HG03439 (cell line): ENCODE measurements around the gene KCNG3.
"Not testable (repeated sequence)": the region's sequence is repeated elsewhere in the genome, so short reads cannot be mapped to it uniquely, and the experiment has no call there.

ENCODE experiments used
- ATAC-seq: cut with Tn5 transposase; IDR thresholded peaks from one replicate; pipeline ENCODE4 v1.9.1; 2021; ENCODE audit warnings: mild to moderate bottlenecking, moderate library complexity; ENCODE audit not compliant: unreplicated experiment

Gene KCNG3

DNA sequence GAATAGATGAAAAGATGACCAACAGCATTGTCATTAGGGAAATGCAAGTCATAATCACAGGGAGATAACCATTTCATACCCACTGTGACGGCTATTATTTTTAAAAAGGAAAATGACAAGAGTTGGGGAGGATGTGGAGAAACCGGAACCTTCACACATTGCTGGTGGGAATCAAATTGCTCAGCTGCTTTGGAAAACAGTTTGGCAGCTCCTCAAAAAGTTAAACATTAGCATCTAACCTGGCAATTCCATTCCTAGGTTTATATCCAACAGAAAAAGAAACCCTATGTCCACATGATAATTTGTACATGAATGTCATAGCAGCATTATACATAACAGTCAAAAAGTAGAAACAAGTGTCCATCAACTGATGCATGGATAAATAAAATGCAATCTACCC, 58.2 kb downstream of the KCNG3 start:
- no peak for ATAC-seq

DNA sequence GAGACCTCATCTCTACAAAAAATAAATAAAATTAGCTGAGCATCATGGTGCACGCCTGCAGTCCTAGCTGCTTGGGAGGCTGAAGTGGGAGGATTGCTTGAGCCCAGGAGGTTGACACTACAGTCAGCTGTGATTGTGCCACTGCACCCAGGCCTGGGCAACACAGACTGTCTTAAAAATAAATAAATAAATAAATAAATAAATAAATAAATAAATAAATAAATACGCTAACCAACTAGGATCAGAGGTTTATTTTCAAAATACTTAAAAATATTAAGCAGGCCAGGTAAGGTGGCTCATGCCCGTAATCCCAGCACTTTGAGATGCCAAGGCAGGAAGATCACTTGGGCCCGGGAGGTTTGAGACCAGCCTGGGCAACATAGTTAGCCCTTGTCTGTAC, 63.6 kb downstream of the KCNG3 start:
- no peak for ATAC-seq

DNA sequence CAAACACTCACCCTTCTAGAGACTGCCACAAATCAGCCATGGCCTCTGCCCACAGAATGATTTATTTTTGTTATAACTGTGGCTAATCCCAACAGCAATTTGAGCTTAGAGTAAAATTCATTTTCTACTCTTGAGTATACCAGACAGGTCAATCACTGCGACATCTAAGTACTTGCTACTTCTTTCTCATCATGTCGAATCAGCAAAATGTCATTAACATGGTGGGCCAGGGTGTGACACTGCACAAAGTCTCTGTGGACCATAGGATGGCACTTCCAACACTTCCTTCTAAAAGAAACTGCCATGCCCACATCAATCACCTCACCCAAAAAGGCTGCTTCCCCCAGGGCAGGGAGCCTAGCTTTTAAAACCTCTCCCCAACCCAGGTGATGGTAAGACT, 64.4 kb downstream of the KCNG3 start:
- no peak for ATAC-seq

DNA sequence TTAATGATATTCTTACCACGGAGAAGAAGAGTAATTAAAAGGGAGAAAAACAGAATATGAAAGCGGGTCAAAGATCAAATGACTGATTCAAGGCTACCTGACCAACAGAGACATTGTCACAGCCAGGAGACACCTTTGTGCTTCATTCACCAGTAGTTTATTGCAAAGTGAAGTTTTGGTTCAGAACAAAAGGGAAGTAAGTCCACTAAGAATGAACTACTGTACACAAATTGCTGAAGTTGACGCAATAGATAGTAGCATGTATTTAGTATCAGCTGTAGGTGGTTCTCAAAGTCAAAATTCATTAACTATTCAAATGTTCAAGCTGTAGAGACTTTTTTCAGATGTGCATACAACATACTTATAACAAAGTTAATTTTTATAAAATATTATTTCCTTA, 68.1 kb downstream of the KCNG3 start:
- no peak for ATAC-seq

DNA sequence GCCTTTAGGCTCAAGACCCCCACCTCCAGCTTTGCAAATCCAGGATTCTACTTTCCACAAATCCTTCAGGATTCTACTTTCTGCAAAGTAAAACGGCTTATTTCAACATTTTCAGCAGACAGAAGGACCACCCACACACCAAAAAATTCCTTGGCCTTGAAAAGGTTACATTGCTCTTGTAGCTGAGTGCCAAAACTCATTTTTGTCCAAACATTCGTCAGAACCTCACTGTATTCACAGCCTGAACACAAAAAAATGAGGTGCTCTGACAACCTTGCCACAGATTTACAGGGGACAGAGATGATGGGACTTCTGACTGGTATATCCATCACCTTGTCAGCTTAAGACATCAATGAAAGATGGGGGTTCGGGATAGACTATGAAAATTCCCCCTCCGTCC, 69.7 kb downstream of the KCNG3 start:
- no peak for ATAC-seq

DNA sequence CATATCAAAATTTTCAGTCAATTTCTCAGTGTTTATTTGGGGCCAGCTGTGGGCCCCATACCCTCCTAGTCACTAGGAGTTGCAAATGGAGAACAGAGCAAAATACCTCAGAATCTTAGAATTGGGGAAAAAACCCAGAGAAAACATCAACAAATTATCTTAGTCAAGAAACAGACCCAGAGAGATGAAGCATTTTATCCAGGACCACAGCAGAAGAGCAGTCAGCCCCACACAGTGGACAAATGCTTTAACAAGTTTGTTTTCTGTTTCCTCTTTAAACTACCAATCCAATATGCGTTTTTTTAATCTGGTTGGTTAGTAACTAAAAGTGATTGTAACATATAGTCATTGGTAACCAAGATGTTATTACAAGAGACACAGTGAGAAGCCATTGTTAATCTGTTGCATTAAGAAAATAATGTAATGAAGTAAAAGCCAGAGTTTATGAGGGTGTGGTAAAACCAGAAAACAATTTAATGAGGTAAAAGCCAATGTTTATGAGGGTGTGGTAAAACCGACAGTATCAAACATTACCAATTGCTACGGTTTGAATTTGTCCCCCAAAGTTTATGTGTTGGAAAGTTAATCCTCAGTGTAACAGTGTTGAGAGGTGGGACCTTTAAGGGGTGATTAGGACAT, 72.1 kb downstream of the KCNG3 start:
- ATAC-seq = no peak

DNA sequence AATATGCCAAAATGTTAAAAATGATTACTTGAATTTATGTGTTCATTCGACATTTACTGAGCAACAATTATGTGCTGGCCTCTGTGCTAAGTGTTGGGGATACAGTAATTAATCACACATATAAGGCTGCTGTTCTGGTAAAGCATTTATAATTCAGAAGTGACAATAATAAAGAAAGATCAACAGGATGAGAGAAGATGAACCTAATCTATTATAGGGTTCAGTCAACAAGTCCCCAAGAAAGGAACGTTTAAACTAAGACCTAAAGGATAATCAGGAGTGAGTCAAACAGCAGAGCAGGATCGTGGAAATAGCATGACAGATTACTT, 72.7 kb downstream of the KCNG3 start:
- ATAC-seq = no peak

DNA sequence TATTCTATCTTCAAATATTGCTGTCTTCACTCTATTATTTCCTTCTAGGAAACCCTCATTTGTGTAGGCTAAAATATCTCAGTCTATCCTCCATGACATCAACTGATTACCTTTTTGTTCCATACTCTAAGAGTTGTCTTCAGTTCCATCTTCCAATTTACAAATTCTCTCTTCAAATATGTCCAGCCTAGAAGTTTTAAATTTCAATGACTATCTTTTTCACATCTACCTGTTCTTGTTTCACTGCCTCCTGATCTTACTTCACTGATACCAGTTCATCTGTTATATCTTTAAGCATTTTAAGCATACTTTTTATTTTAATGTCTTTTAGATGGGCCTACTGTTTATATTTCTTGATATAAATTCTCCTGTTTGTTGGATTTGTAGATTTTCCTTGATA, 79.1 kb downstream of the KCNG3 start:
- ATAC-seq = no peak

DNA sequence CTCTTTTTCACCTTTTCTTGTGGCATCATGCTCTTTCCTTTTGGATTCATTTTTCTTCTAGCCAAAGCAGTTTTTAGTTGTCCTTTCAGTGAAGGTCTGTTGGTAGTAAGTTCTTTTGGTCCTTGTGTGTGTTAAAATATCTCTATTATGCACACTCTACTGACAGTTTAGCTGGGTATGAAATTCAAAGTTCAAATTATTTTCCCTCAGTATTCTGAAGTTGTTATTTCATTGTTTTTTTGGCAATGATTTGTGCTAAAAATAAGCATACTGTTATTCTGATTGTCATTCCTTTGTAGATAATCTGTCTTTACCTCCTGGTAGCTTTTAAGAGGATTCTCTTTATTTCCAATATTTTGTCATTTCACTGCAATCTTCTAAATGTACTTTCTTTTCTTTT, 79.6 kb downstream of the KCNG3 start:
- ATAC-seq = no peak

DNA sequence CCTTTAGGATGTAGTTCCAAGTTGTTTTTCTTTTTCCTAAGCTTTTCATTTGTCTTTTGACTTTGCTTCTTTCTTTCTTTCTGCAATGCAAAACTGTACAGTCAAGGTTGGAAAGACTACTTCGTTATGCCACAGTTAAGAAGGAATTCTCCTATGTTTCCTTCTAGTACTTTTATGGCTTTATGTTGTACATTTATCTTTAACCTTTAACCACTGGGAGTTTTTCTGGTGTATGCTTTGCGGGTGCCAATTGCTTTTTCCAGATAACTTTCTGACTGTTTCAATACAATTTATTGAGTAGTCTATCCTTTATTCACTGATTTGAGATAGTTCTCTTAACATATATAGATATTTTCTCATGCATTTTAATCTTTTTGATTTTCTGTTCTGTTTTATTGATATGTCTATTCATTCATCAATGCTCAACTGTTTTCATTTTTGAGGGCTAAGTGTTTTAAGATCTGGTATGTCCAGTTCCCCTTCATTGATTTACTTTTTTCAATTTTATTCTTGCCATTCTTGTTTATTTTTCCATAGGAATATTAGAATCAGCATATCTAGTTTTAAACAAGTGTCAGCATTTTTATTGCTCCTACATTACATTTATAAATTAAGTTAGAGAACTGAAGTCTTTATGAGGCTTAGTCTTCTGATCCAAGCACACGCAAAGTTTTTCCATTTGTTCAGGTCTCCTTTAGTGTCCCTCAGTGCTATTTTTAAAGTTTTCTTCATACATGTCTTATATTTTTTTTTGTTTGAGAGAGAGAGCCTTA, 82.9 kb downstream of the KCNG3 start:
- no peak for ATAC-seq

DNA sequence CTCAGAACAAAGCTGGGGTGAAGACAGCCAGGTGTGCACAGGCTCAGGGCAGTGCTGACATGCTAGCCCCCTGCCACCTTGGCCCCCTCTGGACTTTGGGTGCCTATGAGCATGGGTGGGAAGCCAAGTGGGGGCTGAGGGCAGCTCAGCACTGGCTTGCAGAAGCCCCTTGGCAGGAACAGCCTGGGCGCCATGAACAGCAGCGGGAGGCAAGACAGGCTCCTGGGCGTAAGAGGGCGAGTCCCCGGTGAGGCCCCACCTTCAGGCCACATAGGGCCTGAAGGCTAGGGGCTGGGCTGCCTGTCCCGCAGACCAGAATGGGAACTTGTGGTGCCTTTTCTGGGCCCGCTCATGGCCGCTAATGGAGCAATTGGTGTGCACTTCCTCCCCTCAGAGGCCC, 85.8 kb downstream of the KCNG3 start:
- no peak for ATAC-seq

DNA sequence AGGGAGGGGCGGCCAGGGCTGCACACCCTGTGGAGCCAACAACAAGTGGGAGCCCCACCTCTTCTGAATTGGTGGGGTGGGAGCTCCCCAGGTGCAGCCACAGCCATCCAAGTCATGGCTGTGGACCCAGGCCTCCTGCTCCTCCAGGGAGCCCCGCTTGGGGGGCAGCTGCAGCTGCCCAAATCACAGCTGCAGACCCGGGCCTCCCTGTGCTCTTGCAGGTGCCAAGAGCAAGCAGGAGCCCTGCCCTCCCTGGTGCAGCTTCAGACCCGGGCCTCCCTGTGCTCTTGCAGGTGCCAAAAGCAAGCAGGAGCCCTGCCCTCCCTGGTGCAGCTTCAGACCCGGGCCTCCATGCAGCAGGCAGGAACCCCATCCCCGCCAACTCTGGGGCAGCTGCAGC, 86.3 kb downstream of the KCNG3 start:
- no peak for ATAC-seq

DNA sequence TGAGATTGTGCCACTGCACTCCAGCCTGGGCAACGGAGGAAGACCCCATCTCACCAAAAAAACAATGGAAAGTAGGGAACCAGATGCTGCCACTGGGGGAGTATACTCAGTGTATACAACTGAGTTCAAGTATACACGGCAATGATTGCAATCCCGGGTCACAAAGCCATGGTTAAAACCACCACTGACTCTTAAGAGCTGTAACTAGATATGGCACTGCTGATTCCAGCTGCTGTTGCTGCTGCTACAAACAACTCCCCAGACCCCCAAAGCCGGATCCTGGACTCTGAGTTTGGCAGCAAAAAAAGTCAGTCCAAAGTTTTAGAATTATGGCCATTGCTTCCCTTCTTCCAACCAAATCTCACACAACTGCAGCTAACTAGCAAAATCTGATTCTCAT, 89.1 kb downstream of the KCNG3 start:
- ATAC-seq = no peak

DNA sequence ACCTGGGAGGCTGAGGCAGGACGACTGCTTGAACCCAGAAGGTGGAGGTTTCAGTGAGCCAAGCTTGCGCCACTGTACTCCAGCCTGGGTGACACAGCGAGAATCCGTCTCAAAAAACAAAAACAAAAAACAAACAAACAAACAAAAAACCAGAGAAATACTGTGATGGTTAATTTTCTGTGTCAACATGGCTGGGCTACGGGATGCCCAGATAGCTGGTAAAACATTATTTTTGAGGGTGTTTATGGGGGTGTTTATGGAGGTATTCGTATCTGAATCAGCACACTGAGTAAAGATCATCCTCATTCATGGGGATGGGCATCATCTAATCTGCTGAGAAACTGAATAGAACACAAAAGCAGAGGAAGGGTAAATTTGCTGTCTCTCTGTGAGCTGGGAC, 92.0 kb downstream of the KCNG3 start:
- no peak for ATAC-seq

DNA sequence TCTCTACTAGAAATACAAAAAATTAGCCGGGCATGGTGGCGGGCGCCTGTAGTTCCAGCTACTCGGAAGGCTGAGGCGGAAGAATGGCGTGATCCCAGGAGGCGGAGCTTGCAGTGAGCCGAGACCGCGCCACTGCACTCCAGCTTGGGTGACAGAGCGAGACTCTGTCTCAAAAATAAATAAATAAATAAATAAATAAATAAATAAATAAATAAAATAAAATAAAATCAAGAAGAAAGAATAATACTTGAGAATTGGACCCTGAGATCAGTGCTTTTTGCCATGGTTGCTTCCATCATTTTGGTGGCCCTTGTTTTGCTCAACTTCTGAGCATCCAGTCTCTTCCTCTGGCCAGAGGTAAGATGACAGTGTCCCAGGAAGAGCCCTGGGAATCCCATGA, 95.7 kb downstream of the KCNG3 start:
- ATAC-seq = not testable (repeated sequence)

DNA sequence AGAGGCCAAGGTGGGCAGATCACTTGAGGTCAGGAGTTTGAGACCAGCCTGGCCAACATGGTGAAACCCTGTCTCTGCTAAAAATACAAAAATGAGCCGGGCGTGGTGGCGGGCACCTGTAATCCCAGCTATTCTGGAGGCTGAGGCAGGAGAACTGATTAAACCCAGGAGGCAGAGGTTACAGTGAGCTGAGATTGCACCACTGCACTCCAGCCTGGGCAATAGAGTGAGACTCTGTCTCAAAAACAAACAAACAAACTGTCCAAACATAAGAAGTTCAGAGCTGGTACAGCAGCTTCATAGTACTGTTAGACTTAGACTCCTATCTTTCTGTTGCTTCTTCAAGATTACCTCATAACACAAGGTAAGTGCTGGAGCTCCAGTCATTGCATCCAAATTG, 100.5 kb downstream of the KCNG3 start:
- ATAC-seq = not testable (repeated sequence)

DNA sequence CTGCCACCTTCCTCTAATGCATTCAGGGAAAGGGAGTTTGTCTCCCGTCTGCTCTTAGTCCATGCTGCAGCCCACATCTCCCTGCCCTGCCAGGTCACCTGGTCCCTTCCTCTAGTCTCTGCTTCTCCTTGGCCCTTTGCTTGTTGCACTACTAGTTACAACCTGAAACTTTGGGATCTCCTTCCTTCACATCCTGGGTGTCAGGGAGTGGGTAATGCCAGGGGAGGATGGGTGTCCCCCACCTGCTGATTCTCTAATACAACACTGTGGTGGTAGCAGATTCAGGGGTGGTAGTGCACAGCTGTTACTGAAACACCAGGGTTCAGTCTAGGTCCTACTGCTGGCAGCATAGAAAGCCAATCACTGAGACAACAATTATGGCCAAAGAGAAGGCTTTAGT, 101.6 kb downstream of the KCNG3 start:
- ATAC-seq = no peak
